Osteoblast (primary cell): ENCODE results near the gene PLS1. TPM values are rescaled to one million over a fixed set of nuclear protein-coding genes. Genes with fewer than 3 reads are reported as not detected.
"Not testable (repeated sequence)": the region's sequence is repeated elsewhere in the genome, so short reads cannot be mapped to it uniquely, and the experiment has no call there.

Experiments used
- DNase-seq: peaks from one replicate; pipeline ENCODE4 v3.0.0; 2011; ENCODE audit warnings: low spot score, mixed read lengths; ENCODE audit not compliant: insufficient read length; ENCODE audit errors: missing footprints
- H2AFZ ChIP-seq: 2 replicates; pipeline ENCODE4 v1.6.0; 2011; ENCODE audit warnings: mild to moderate bottlenecking, low read length
- H3K27ac ChIP-seq: 2 replicates; pipeline ENCODE4 v1.5.1; 2011; ENCODE audit warnings: mild to moderate bottlenecking, low read depth, low read length, moderate library complexity
- H3K27me3 ChIP-seq: 2 replicates; pipeline ENCODE4 v1.6.0; 2012; ENCODE audit warnings: mild to moderate bottlenecking, control low read depth, inconsistent platforms, low read length, moderate library complexity; ENCODE audit not compliant: insufficient read depth
- H3K36me3 ChIP-seq: 2 replicates; pipeline ENCODE4 v1.5.1; 2011; ENCODE audit warnings: mild to moderate bottlenecking, low read length, control low read depth, moderate library complexity; ENCODE audit not compliant: insufficient read depth
- H3K4me1 ChIP-seq: 2 replicates; pipeline ENCODE4 v1.5.1; 2011; ENCODE audit warnings: mild to moderate bottlenecking, low read length, control low read depth, moderate library complexity; ENCODE audit not compliant: insufficient read depth
- H3K4me2 ChIP-seq: 2 replicates; pipeline ENCODE4 v1.6.0; 2011; ENCODE audit warnings: mild to moderate bottlenecking, low read length; ENCODE audit not compliant: insufficient read depth
- H3K4me3 ChIP-seq: fragments of 200-600 bp; sonication (generic); 3 replicates; pipeline ENCODE4 v1.5.1; 2012; ENCODE audit warnings: mild to moderate bottlenecking, low read length, inconsistent platforms; ENCODE audit not compliant: insufficient read depth
- H3K79me2 ChIP-seq: 2 replicates; pipeline ENCODE4 v1.6.0; 2012; ENCODE audit warnings: mild to moderate bottlenecking, low read length, control low read depth, inconsistent platforms; ENCODE audit not compliant: insufficient read depth
- H3K9me3 ChIP-seq: 2 replicates; pipeline ENCODE4 v1.5.1; 2011; ENCODE audit warnings: low read depth, low read length, control low read depth
- H4K20me1 ChIP-seq: 2 replicates; pipeline ENCODE4 v1.6.0; 2012; ENCODE audit warnings: mild to moderate bottlenecking, low read length, control low read depth; ENCODE audit not compliant: insufficient read depth
- total RNA-seq: library from RNA; depleted of rRNA; stranded (reverse); fragments of >200 nt; gene quantifications from 2 replicates; pipeline ENCODE4 v1.2.3, GENCODE V29; 2012
- TF ChIP-seq, protein P1 (sequence below): IDR thresholded peaks from 2 replicates; pipeline ENCODE4 v1.5.1; 2011; ENCODE audit warnings: mild to moderate bottlenecking, low read depth, low read length, moderate library complexity; ENCODE audit errors: extremely low read depth

Gene PLS1
- total RNA-seq, 1 donor: 1.1 TPM

DNA sequence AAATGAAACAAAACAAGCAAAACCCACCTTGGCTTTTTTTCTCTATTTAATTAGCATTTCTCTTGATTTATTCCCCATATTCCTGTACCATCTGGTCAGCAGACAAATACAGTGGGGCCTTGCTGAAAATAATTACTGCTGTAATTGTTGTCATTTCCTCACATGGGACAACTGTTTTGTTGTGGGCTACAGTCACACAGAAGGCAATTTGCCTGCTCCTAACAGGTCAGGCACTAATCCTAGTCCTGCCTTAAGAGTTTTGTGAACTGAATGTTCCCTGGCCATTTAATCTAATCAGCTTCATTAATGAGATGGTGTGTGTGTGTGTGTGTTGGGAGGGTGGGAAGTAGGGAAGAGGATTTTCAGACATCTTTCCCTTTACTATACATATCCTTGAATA is 139.3 kb downstream of the PLS1 start:
- DNase-seq: no peak
- H3K9me3 ChIP-seq: no peaks in the 10 kb centered on the region
- no peak overlapping the region for H2AFZ ChIP-seq
- H3K4me3 ChIP-seq: no peak overlapping the region
- TF ChIP-seq, protein P1, sequence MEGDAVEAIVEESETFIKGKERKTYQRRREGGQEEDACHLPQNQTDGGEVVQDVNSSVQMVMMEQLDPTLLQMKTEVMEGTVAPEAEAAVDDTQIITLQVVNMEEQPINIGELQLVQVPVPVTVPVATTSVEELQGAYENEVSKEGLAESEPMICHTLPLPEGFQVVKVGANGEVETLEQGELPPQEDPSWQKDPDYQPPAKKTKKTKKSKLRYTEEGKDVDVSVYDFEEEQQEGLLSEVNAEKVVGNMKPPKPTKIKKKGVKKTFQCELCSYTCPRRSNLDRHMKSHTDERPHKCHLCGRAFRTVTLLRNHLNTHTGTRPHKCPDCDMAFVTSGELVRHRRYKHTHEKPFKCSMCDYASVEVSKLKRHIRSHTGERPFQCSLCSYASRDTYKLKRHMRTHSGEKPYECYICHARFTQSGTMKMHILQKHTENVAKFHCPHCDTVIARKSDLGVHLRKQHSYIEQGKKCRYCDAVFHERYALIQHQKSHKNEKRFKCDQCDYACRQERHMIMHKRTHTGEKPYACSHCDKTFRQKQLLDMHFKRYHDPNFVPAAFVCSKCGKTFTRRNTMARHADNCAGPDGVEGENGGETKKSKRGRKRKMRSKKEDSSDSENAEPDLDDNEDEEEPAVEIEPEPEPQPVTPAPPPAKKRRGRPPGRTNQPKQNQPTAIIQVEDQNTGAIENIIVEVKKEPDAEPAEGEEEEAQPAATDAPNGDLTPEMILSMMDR: no peak
- H4K20me1 ChIP-seq: no peaks in the 10 kb centered on the region
- no peaks in the 10 kb centered on the region for H3K79me2 ChIP-seq
- H3K36me3 ChIP-seq: no peaks in the 10 kb centered on the region
- H3K27me3 ChIP-seq: no peaks in the 10 kb centered on the region
- H3K4me1 ChIP-seq: no peaks in the 10 kb centered on the region
- H3K4me2 ChIP-seq: no peak overlapping the region
- no peak overlapping the region for H3K27ac ChIP-seq

DNA sequence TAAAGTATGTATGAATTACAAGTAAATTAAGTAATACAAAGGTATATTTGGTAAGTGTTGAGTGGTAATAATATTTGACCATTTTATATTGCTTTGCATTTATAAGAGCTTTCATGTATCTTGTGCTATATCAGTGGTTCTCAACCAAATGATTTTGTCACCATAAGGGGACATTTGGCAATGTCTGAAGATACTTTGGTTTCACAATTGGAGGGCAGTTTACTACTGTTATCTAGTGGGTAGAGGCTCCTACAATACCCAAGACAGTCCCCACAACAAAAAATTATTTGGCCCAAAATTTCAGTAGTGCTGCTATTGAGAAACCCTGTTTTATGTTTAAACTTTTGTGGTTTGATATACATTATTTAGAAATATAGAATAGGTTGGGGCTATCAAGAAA is 142.2 kb downstream of the PLS1 start:
- no peaks in the 10 kb centered on the region for H3K9me3 ChIP-seq
- no peak overlapping the region for H3K4me2 ChIP-seq
- TF ChIP-seq, protein P1: no peak
- DNase-seq: no peak
- H3K4me3 ChIP-seq: no peak overlapping the region
- no peaks in the 10 kb centered on the region for H3K4me1 ChIP-seq
- no peaks in the 10 kb centered on the region for H3K27me3 ChIP-seq
- H3K27ac ChIP-seq: no peak overlapping the region
- H2AFZ ChIP-seq: no peak overlapping the region
- H3K36me3 ChIP-seq: no peaks in the 10 kb centered on the region
- H4K20me1 ChIP-seq: no peaks in the 10 kb centered on the region
- no peaks in the 10 kb centered on the region for H3K79me2 ChIP-seq

DNA sequence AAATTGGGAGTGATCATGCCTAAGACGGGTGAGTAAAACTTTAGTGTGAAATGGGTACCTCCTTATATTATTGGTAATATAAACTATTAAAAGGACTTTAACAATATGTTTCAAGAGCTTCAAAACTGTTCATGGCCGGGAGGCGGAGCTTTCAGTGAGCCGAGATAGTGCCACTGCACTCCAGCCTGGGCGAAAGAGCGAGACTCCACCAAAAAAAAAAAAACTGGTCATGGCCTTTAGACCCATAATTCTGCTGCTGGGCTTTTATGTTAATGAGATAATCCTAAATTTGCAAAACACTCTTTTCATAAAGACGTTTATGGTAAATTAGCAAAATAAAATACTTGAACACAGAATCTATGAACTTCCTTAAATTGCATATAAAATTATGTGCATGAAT is 150.5 kb downstream of the PLS1 start:
- no peak overlapping the region for H2AFZ ChIP-seq
- H3K79me2 ChIP-seq: no peaks in the 10 kb centered on the region
- H4K20me1 ChIP-seq: no peaks in the 10 kb centered on the region
- H3K27ac ChIP-seq: no peak overlapping the region
- H3K4me3 ChIP-seq: no peak overlapping the region
- H3K4me2 ChIP-seq: no peak overlapping the region
- peaks cover 3% of the 10 kb centered on the region for H3K36me3 ChIP-seq
- no peaks in the 10 kb centered on the region for H3K4me1 ChIP-seq
- TF ChIP-seq, protein P1: no peak
- no peaks in the 10 kb centered on the region for H3K27me3 ChIP-seq
- DNase-seq: no peak
- no peaks in the 10 kb centered on the region for H3K9me3 ChIP-seq

DNA sequence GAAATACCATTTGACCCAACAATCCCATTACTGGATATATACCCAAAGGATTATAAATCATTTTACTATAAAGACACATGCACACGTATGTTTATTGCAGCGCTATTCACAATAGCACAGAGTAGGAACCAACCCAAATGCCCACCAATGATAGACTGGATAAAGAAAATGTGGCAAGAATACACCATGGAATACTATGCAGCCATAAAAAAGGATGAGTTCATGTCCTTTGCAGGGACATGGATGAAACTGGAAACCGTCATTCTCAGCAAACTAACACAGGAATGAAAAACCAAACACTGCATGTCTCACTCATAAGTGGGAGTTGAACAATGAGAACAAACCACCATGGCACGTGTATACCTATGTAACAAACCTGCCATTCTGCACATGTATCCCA is 154.3 kb downstream of the PLS1 start:
- H3K9me3 ChIP-seq, H3K4me3 ChIP-seq, H3K79me2 ChIP-seq, DNase-seq, H3K4me1 ChIP-seq, H3K36me3 ChIP-seq, H3K4me2 ChIP-seq, H4K20me1 ChIP-seq, H3K27ac ChIP-seq, H2AFZ ChIP-seq, H3K27me3 ChIP-seq: not testable (repeated sequence)

DNA sequence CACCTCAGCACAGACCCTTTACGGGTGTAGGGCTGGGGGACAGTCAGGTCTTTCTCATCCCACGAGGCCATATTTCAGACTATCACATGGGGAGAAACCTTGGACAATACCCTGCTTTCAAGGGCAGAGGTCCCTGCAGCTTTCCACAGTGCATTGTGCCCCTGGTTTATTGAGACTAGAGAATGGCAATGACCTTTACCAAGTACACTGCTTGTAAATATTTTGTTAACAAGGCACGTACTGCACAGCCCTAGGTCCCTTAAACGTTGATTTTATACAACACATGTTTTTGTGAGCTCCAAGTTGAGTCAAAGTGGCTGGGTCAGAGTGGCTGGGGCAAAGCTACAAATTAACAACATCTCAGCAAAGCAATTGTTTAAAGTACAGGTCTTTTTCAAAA is 156.4 kb downstream of the PLS1 start:
- H3K79me2 ChIP-seq, H3K36me3 ChIP-seq: not testable (repeated sequence)

More for the DNA sequence above, 156.4 kb downstream of the PLS1 start:
- not testable (repeated sequence) for H3K27me3 ChIP-seq, DNase-seq, H4K20me1 ChIP-seq, H3K4me1 ChIP-seq, H3K4me2 ChIP-seq, H3K9me3 ChIP-seq, H2AFZ ChIP-seq, H3K27ac ChIP-seq, H3K4me3 ChIP-seq
